HG03558 (cell line): ENCODE results near the gene MTX2.
A peak's percentile ranks its signal among the peaks of the same experiment; 100 is the strongest.

Source experiments
- ATAC-seq: cut with Tn5 transposase; IDR thresholded peaks from one replicate; pipeline ENCODE4 v1.9.1; 2021; ENCODE audit warnings: moderate number of reproducible peaks; ENCODE audit not compliant: unreplicated experiment; ENCODE audit errors: extremely low read depth

The MTX2 gene

GRCh38 chr2:176269319-176270099 is at the start of gene MTX2:
Gene MTX2 (plus strand): TSS chr2:176269442. CDS start chr2:176269630, 188 bp downstream.
- peak; percentile 89 for ATAC-seq

GRCh38 chr2:176227874-176228273 is 41.4 kb upstream of the MTX2 start:
- ATAC-seq, result no peak

- ATAC-seq, result no peak
Measured at GRCh38 chr2:176234156-176234555, 35.1 kb upstream of the MTX2 start.

GRCh38 chr2:176234940-176235339 is 34.3 kb upstream of the MTX2 start:
- ATAC-seq, result no peak

GRCh38 chr2:176237456-176237855 is 31.8 kb upstream of the MTX2 start:
- no peak for ATAC-seq

GRCh38 chr2:176239031-176239430 is 30.2 kb upstream of the MTX2 start:
- ATAC-seq, result no peak

- ATAC-seq, result no peak
Measured at GRCh38 chr2:176240301-176240700, 28.9 kb upstream of the MTX2 start.

- no peak for ATAC-seq
Measured at GRCh38 chr2:176242276-176242675, 27.0 kb upstream of the MTX2 start.

GRCh38 chr2:176246331-176246730 is 22.9 kb upstream of the MTX2 start:
- ATAC-seq, result no peak

- no peak for ATAC-seq
Measured at GRCh38 chr2:176247859-176248258, 21.4 kb upstream of the MTX2 start.

GRCh38 chr2:176251928-176252327 is 17.3 kb upstream of the MTX2 start:
- no peak for ATAC-seq

GRCh38 chr2:176260689-176261088 is 8.6 kb upstream of the MTX2 start:
- ATAC-seq, result no peak

- ATAC-seq, result no peak
Measured at GRCh38 chr2:176261136-176261535, 8.1 kb upstream of the MTX2 start.

GRCh38 chr2:176268976-176269318 is 295 bp upstream of the MTX2 start:
- ATAC-seq, result no peak

GRCh38 chr2:176270100-176270750 is 983 bp downstream of the MTX2 start:
- ATAC-seq, result no peak

- ATAC-seq, result no peak
Measured at GRCh38 chr2:176272870-176273459, 3.7 kb downstream of the MTX2 start.

- no peak for ATAC-seq
Measured at GRCh38 chr2:176278927-176279326, 9.7 kb downstream of the MTX2 start.

- ATAC-seq, result no peak
Measured at GRCh38 chr2:176280156-176280555, 10.9 kb downstream of the MTX2 start.

GRCh38 chr2:176280867-176281658 is 11.8 kb downstream of the MTX2 start:
- ATAC-seq, result no peak

GRCh38 chr2:176283291-176284068 is 14.2 kb downstream of the MTX2 start:
- no peak for ATAC-seq
